Activated naive CD8-positive, alpha-beta T cell treated with anti-CD3 and anti-CD28 coated beads for 36 hours (primary cell): ENCODE data around the gene NR2F2. TPM values are rescaled to one million over a fixed set of nuclear protein-coding genes. Genes with fewer than 3 reads are reported as not detected.

Experiments
- DNase-seq: peaks from one replicate; pipeline ENCODE4 v3.0.0; 2021
- H3K27ac Mint-ChIP-seq: one replicate; pipeline ENCODE4 v1.8.0; 2022; ENCODE audit warnings: mild to moderate bottlenecking, moderate library complexity, mixed read lengths
- H3K27me3 Mint-ChIP-seq: one replicate; pipeline ENCODE4 v1.8.0; 2022; ENCODE audit warnings: mild to moderate bottlenecking, mixed read lengths
- H3K36me3 Mint-ChIP-seq: one replicate; pipeline ENCODE4 v1.8.0; 2021; ENCODE audit warnings: mild to moderate bottlenecking, mixed read lengths
- H3K4me1 Mint-ChIP-seq: one replicate; pipeline ENCODE4 v1.8.0; 2021; ENCODE audit warnings: mixed read lengths
- H3K4me3 Mint-ChIP-seq: one replicate; pipeline ENCODE4 v1.8.0; 2022; ENCODE audit warnings: mild to moderate bottlenecking, moderate library complexity, mixed read lengths
- H3K9me3 Mint-ChIP-seq: one replicate; pipeline ENCODE4 v1.8.0; 2022; ENCODE audit warnings: mixed read lengths
- total RNA-seq, 2 experiments: library from RNA; stranded (reverse); gene quantifications; one replicate each; pipeline ENCODE4 v1.2.3, GENCODE V29; 2021

Gene NR2F2
- total RNA-seq, 2 experiments from 2014 or later: not detected

GRCh38 chr15:96324192-96324895 lies 6.2 kb upstream of the NR2F2 start:
- H3K27ac Mint-ChIP-seq: no peak overlapping the region
- no peaks in the 10 kb centered on the region for H3K36me3 Mint-ChIP-seq
- H3K27me3 Mint-ChIP-seq: peaks cover 95% of the 10 kb centered on the region
- H3K4me3 Mint-ChIP-seq: no peak overlapping the region
- no peaks in the 10 kb centered on the region for H3K9me3 Mint-ChIP-seq
- no peak for DNase-seq
- peaks cover 6% of the 10 kb centered on the region for H3K4me1 Mint-ChIP-seq

- Mint-ChIP-seq H3K27me3 (peaks cover 95% of the 10 kb centered on the region), H3K36me3 (no peaks in the 10 kb centered on the region), H3K27ac (no peak overlapping the region), H3K9me3 (peaks cover 2% of the 10 kb centered on the region), H3K4me1 (peaks cover 6% of the 10 kb centered on the region), H3K4me3 (no peak overlapping the region)
- no peak for DNase-seq
Measured at GRCh38 chr15:96324940-96325540, 5.5 kb upstream of the NR2F2 start.

GRCh38 chr15:96325541-96326327 lies 4.8 kb upstream of the NR2F2 start:
- DNase-seq: no peak
- Mint-ChIP-seq H3K4me3 (no peak overlapping the region), H3K27ac (no peak overlapping the region), H3K27me3 (peaks cover 96% of the 10 kb centered on the region), H3K9me3 (peaks cover 2% of the 10 kb centered on the region), H3K4me1 (peaks cover 6% of the 10 kb centered on the region), H3K36me3 (no peaks in the 10 kb centered on the region)

- no peak overlapping the region for H3K27ac Mint-ChIP-seq
Measured at GRCh38 chr15:96326328-96327154, 4.0 kb upstream of the NR2F2 start.

GRCh38 chr15:96327155-96327741 lies 3.3 kb upstream of the NR2F2 start:
- no peak overlapping the region for H3K4me3 Mint-ChIP-seq
- H3K27ac Mint-ChIP-seq: no peak overlapping the region
- H3K27me3 Mint-ChIP-seq: peaks cover 90% of the 10 kb centered on the region
- peaks cover 2% of the 10 kb centered on the region for H3K9me3 Mint-ChIP-seq
- no peak for DNase-seq
- no peaks in the 10 kb centered on the region for H3K36me3 Mint-ChIP-seq
- H3K4me1 Mint-ChIP-seq: peaks cover 10% of the 10 kb centered on the region

More at GRCh38 chr15:96326328-96327154, 4.0 kb upstream of the NR2F2 start:
- Mint-ChIP-seq H3K4me1 (peaks cover 8% of the 10 kb centered on the region), H3K4me3 (no peak overlapping the region), H3K36me3 (no peaks in the 10 kb centered on the region), H3K9me3 (peaks cover 2% of the 10 kb centered on the region), H3K27me3 (peaks cover 94% of the 10 kb centered on the region)
- DNase-seq: no peak

GRCh38 chr15:96328181-96328876 lies 2.2 kb upstream of the NR2F2 start:
- H3K27me3 Mint-ChIP-seq: peaks cover 93% of the 10 kb centered on the region
- H3K27ac Mint-ChIP-seq: no peak overlapping the region
- DNase-seq: no peak
- H3K36me3 Mint-ChIP-seq: peaks cover 2% of the 10 kb centered on the region
- peaks cover 13% of the 10 kb centered on the region for H3K4me1 Mint-ChIP-seq
- H3K9me3 Mint-ChIP-seq: peaks cover 4% of the 10 kb centered on the region
- no peak overlapping the region for H3K4me3 Mint-ChIP-seq

GRCh38 chr15:96328877-96329195 lies 1.7 kb upstream of the NR2F2 start:
- H3K4me3 Mint-ChIP-seq: no peak overlapping the region

GRCh38 chr15:96329403-96329981 lies 1.0 kb upstream of the NR2F2 start:
- H3K4me1 Mint-ChIP-seq: peaks cover 13% of the 10 kb centered on the region
- DNase-seq: no peak
- H3K27me3 Mint-ChIP-seq: peaks cover 93% of the 10 kb centered on the region
- no peak overlapping the region for H3K27ac Mint-ChIP-seq
- peak overlapping the region; percentile 33 for H3K4me3 Mint-ChIP-seq
- peaks cover 2% of the 10 kb centered on the region for H3K36me3 Mint-ChIP-seq
- peaks cover 4% of the 10 kb centered on the region for H3K9me3 Mint-ChIP-seq

More at GRCh38 chr15:96328877-96329195, 1.7 kb upstream of the NR2F2 start:
- peaks cover 93% of the 10 kb centered on the region for H3K27me3 Mint-ChIP-seq
- H3K9me3 Mint-ChIP-seq: peaks cover 4% of the 10 kb centered on the region
- H3K27ac Mint-ChIP-seq: no peak overlapping the region
- peaks cover 13% of the 10 kb centered on the region for H3K4me1 Mint-ChIP-seq
- H3K36me3 Mint-ChIP-seq: peaks cover 2% of the 10 kb centered on the region
- no peak for DNase-seq

- Mint-ChIP-seq H3K27me3 (peaks cover 93% of the 10 kb centered on the region), H3K4me1 (peaks cover 13% of the 10 kb centered on the region), H3K9me3 (peaks cover 4% of the 10 kb centered on the region), H3K27ac (no peak overlapping the region), H3K4me3 (peak overlapping the region; percentile 34), H3K36me3 (peaks cover 2% of the 10 kb centered on the region)
- no peak for DNase-seq
Measured at GRCh38 chr15:96330064-96330449, 443 bp upstream of the NR2F2 start.

- no peak overlapping the region for H3K27ac Mint-ChIP-seq
- peaks cover 2% of the 10 kb centered on the region for H3K36me3 Mint-ChIP-seq
- peaks cover 93% of the 10 kb centered on the region for H3K27me3 Mint-ChIP-seq
- H3K4me3 Mint-ChIP-seq: peak overlapping the region; percentile 54
- DNase-seq: no peak
- peaks cover 13% of the 10 kb centered on the region for H3K4me1 Mint-ChIP-seq
- H3K9me3 Mint-ChIP-seq: peaks cover 4% of the 10 kb centered on the region
Measured at GRCh38 chr15:96331144-96331944, 844 bp downstream of the NR2F2 start.

GRCh38 chr15:96331945-96332636 lies 1.6 kb downstream of the NR2F2 start:
- peaks cover 7% of the 10 kb centered on the region for H3K4me1 Mint-ChIP-seq
- H3K9me3 Mint-ChIP-seq: peaks cover 4% of the 10 kb centered on the region
- H3K27me3 Mint-ChIP-seq: peaks cover 93% of the 10 kb centered on the region
- peak overlapping the region; percentile 54 for H3K4me3 Mint-ChIP-seq
- no peak for DNase-seq
- H3K27ac Mint-ChIP-seq: no peak overlapping the region
- peaks cover 2% of the 10 kb centered on the region for H3K36me3 Mint-ChIP-seq

- Mint-ChIP-seq H3K9me3 (peaks cover 8% of the 10 kb centered on the region), H3K27me3 (peaks cover 93% of the 10 kb centered on the region), H3K4me1 (peaks cover 6% of the 10 kb centered on the region), H3K36me3 (peaks cover 2% of the 10 kb centered on the region), H3K27ac (no peak overlapping the region), H3K4me3 (peak overlapping the region; percentile 57)
- no peak for DNase-seq
Measured at GRCh38 chr15:96332637-96333121, 2.2 kb downstream of the NR2F2 start.
